PFSK-1 (cell line): Measurements from ENCODE around the gene OTUD4.

Experiments
- POLR2AphosphoS5 ChIP-seq: IDR thresholded peaks from 2 replicates; pipeline ENCODE4 v1.6.1; 2012; ENCODE audit warnings: low read depth, mild to moderate bottlenecking, control low read depth, low read length, moderate library complexity
- TAF1 ChIP-seq: IDR thresholded peaks from 2 replicates; pipeline ENCODE4 v1.6.1; 2012; ENCODE audit warnings: low read length, control low read depth, borderline replicate concordance; ENCODE audit not compliant: insufficient read depth
- TF ChIP-seq, protein P1 (sequence below), 2 experiments: IDR thresholded peaks; 2 replicates each; pipeline versions ENCODE4 v1.6.1 to v1.8.0; 2011 to 2012; ENCODE audit warnings: low read depth in 2 of 2, low read length in 2 of 2, control low read depth in 1 of 2, inconsistent platforms in 1 of 2, mild to moderate bottlenecking in 1 of 2, moderate library complexity in 1 of 2; ENCODE audit not compliant: insufficient read depth in 1 of 2

DNA sequence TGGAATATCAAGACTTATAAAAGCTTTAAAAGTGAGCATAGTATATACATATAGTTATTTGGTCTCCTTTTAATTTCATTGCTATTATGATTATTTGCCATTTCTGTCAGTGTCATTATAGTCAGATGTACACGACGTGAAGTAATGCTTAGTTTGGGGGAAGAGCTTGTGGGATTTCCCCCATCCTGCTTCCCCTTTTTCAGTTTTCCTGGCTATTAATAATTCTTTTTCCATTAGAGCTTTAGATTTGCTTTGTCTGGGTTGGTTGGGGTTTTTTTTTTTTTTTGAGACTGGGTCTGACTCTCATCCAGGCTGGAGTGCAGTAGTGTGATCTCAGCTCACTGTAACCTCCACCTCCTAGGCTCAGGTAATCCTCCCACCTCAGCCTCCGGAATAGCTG lies 76.9 kb downstream of the OTUD4 start:
- TF ChIP-seq, protein P1, sequence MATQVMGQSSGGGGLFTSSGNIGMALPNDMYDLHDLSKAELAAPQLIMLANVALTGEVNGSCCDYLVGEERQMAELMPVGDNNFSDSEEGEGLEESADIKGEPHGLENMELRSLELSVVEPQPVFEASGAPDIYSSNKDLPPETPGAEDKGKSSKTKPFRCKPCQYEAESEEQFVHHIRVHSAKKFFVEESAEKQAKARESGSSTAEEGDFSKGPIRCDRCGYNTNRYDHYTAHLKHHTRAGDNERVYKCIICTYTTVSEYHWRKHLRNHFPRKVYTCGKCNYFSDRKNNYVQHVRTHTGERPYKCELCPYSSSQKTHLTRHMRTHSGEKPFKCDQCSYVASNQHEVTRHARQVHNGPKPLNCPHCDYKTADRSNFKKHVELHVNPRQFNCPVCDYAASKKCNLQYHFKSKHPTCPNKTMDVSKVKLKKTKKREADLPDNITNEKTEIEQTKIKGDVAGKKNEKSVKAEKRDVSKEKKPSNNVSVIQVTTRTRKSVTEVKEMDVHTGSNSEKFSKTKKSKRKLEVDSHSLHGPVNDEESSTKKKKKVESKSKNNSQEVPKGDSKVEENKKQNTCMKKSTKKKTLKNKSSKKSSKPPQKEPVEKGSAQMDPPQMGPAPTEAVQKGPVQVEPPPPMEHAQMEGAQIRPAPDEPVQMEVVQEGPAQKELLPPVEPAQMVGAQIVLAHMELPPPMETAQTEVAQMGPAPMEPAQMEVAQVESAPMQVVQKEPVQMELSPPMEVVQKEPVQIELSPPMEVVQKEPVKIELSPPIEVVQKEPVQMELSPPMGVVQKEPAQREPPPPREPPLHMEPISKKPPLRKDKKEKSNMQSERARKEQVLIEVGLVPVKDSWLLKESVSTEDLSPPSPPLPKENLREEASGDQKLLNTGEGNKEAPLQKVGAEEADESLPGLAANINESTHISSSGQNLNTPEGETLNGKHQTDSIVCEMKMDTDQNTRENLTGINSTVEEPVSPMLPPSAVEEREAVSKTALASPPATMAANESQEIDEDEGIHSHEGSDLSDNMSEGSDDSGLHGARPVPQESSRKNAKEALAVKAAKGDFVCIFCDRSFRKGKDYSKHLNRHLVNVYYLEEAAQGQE (IDR thresholded peaks at IDR 0.05; ENCODE audit: insufficient read depth in 1 of 2, low read depth in 2 of 2, low read length in 2 of 2): no peak
- TF ChIP-seq TAF1: no peak
- no peak for TF ChIP-seq POLR2AphosphoS5
